OCI-LY3 (cell line): ENCODE measurements around the gene TACC3.

Experiments used
- H2AFZ ChIP-seq: fragments of 200-600, 300-600 bp; shearing (Covaris generic); 2 replicates; pipeline ENCODE4 v1.6.0; 2014; ENCODE audit warnings: antibody characterized with exemption, low read depth, low read length
- H3K27ac ChIP-seq: fragments of 200-600, 300-600 bp; sonication (generic); 2 replicates; pipeline ENCODE4 v1.5.1; 2014; ENCODE audit warnings: mild to moderate bottlenecking, low read length, moderate library complexity, mixed read lengths
- H3K27me3 ChIP-seq: fragments of 200-600, 300-600 bp; sonication (generic); 2 replicates; pipeline ENCODE4 v1.6.1; 2014; ENCODE audit warnings: low read depth, low read length, mixed read lengths
- H3K36me3 ChIP-seq: fragments of 200-600, 300-600 bp; sonication (generic); replicated peaks from 2 replicates; pipeline ENCODE3; 2014; ENCODE audit warnings: low read depth, low read length, mixed read lengths
- H3K4me1 ChIP-seq: fragments of 300-600, 200-600 bp; sonication (generic); 2 replicates; pipeline ENCODE4 v1.6.1; 2014; ENCODE audit warnings: low read length, mixed read lengths
- H3K4me2 ChIP-seq: fragments of 200-600, 300-600 bp; sonication (generic); 2 replicates; pipeline ENCODE4 v1.6.1; 2014; ENCODE audit warnings: low read length, mixed read lengths
- H3K4me3 ChIP-seq: fragments of 300-600, 200-600 bp; sonication (generic); 2 replicates; pipeline ENCODE4 v1.5.1; 2014; ENCODE audit warnings: antibody characterized with exemption, mild to moderate bottlenecking, low read length, moderate library complexity
- H3K79me2 ChIP-seq: fragments of 300-600, 200-600 bp; shearing (Covaris generic); 2 replicates; pipeline ENCODE4 v1.6.1; 2014; ENCODE audit warnings: mild to moderate bottlenecking, low read length, mixed read lengths
- H3K9ac ChIP-seq: fragments of 300-600, 200-600 bp; shearing (Covaris generic); 2 replicates; pipeline ENCODE4 v1.6.0; 2014; ENCODE audit warnings: mild to moderate bottlenecking, low read length, moderate library complexity
- H3K9me3 ChIP-seq: fragments of 200-600, 300-600 bp; shearing (Covaris generic); 2 replicates; pipeline ENCODE4 v1.6.1; 2014; ENCODE audit warnings: low read length, mixed read lengths; ENCODE audit not compliant: insufficient read depth
- H4K20me1 ChIP-seq: fragments of 200-600, 300-600 bp; sonication (generic); 2 replicates; pipeline ENCODE4 v1.6.1; 2016; ENCODE audit warnings: low read length, mixed read lengths; ENCODE audit not compliant: insufficient read depth
- EZH2phosphoT487 ChIP-seq: fragments of 200-600 bp; shearing (Covaris generic); IDR thresholded peaks from 2 replicates; pipeline ENCODE4 v1.6.1; 2018; ENCODE audit warnings: antibody characterized with exemption, mixed run types, low read depth
- TF ChIP-seq, protein P1 (sequence below): fragments of 200-600, 300-600 bp; sonication (generic); IDR thresholded peaks from 2 replicates; pipeline ENCODE4 v1.5.1; 2014; ENCODE audit warnings: antibody characterized with exemption, low read length, low read depth

The TACC3 gene

DNA sequence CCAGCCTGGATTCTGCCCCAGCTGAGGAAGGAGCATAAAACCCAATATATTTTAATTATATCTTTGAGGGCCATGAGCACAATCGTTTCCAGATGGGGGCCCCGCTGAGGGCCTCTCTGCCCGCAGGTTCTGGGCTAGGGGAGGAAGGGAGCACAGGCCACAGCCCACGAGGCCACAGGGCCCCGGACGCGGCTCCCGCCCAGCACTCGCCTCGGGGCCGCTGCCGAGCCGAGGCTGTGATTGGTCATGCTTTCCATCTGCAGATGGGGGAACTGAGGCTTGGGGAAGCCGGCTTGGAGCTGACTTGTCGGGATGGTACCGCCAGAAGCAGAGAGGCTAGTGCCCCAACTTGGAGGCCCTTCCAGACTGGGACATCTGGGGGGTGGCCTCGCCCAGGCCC lies 34.0 kb downstream of the TACC3 start:
- Histone ChIP-seq H3K4me1 (peaks cover 16% of the 10 kb centered on the region), H4K20me1 (no peaks in the 10 kb centered on the region), H3K9me3 (no peaks in the 10 kb centered on the region), H3K4me2 (no peak overlapping the region), H3K27me3 (no peaks in the 10 kb centered on the region), H3K4me3 (no peak overlapping the region), H3K79me2 (no peaks in the 10 kb centered on the region), H2AFZ (no peak overlapping the region), H3K27ac (no peak overlapping the region), H3K36me3 (no peaks in the 10 kb centered on the region), H3K9ac (no peak overlapping the region)
- TF ChIP-seq, protein P1, sequence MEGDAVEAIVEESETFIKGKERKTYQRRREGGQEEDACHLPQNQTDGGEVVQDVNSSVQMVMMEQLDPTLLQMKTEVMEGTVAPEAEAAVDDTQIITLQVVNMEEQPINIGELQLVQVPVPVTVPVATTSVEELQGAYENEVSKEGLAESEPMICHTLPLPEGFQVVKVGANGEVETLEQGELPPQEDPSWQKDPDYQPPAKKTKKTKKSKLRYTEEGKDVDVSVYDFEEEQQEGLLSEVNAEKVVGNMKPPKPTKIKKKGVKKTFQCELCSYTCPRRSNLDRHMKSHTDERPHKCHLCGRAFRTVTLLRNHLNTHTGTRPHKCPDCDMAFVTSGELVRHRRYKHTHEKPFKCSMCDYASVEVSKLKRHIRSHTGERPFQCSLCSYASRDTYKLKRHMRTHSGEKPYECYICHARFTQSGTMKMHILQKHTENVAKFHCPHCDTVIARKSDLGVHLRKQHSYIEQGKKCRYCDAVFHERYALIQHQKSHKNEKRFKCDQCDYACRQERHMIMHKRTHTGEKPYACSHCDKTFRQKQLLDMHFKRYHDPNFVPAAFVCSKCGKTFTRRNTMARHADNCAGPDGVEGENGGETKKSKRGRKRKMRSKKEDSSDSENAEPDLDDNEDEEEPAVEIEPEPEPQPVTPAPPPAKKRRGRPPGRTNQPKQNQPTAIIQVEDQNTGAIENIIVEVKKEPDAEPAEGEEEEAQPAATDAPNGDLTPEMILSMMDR: no peak

DNA sequence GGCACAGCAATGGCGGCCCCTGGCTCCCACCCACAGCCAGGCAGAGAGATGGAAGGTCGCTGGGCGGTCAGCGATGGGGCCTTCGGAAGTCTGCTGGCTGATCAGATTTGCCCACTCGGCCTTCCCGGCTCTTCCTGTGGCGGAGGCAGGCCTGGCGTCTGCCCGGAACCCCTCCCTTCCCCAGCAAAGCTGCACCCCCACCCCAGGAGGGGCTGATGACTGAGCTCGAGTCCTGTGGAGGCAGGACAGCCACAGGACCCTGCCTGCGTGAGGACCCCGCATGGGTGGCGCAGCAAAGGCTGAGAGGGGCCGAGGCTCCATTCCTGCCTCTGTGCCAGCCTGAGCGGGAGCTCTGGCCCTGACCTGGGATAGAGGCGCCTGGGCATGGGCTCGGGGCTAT lies 34.8 kb downstream of the TACC3 start:
- no peaks in the 10 kb centered on the region for H4K20me1 ChIP-seq
- H2AFZ ChIP-seq: no peak overlapping the region
- H3K27ac ChIP-seq: no peak overlapping the region
- peaks cover 16% of the 10 kb centered on the region for H3K4me1 ChIP-seq
- no peaks in the 10 kb centered on the region for H3K79me2 ChIP-seq
- H3K27me3 ChIP-seq: no peaks in the 10 kb centered on the region
- H3K4me2 ChIP-seq: no peak overlapping the region
- no peaks in the 10 kb centered on the region for H3K9me3 ChIP-seq
- H3K36me3 ChIP-seq: no peaks in the 10 kb centered on the region
- TF ChIP-seq, protein P1: no peak
- no peak for TF ChIP-seq EZH2phosphoT487
- H3K4me3 ChIP-seq: no peak overlapping the region
- no peak overlapping the region for H3K9ac ChIP-seq

GRCh38 chr4:1756893-1757779 lies 35.8 kb downstream of the TACC3 start:
- Histone ChIP-seq H3K79me2 (no peaks in the 10 kb centered on the region), H3K9ac (no peak overlapping the region), H3K36me3 (no peaks in the 10 kb centered on the region), H3K4me1 (peaks cover 15% of the 10 kb centered on the region), H3K4me2 (no peak overlapping the region), H4K20me1 (no peaks in the 10 kb centered on the region), H3K9me3 (no peaks in the 10 kb centered on the region), H2AFZ (no peak overlapping the region), H3K4me3 (no peak overlapping the region), H3K27ac (no peak overlapping the region), H3K27me3 (no peaks in the 10 kb centered on the region)
- no peak for TF ChIP-seq EZH2phosphoT487
- TF ChIP-seq, protein P1: no peak

- no peak overlapping the region for H3K9ac ChIP-seq
- H3K4me2 ChIP-seq: no peak overlapping the region
- no peaks in the 10 kb centered on the region for H3K27me3 ChIP-seq
- no peaks in the 10 kb centered on the region for H4K20me1 ChIP-seq
- H3K36me3 ChIP-seq: no peaks in the 10 kb centered on the region
- H3K27ac ChIP-seq: no peak overlapping the region
- no peaks in the 10 kb centered on the region for H3K9me3 ChIP-seq
- no peaks in the 10 kb centered on the region for H3K79me2 ChIP-seq
- TF ChIP-seq, protein P1: no peak
- no peak for TF ChIP-seq EZH2phosphoT487
- H2AFZ ChIP-seq: no peak overlapping the region
- peaks cover 8% of the 10 kb centered on the region for H3K4me1 ChIP-seq
- H3K4me3 ChIP-seq: no peak overlapping the region
Measured at GRCh38 chr4:1757836-1758235, 36.5 kb downstream of the TACC3 start.
